CD8-positive, alpha-beta memory T cell (primary cell): ENCODE data around the gene PROCA1. TPM values are rescaled to one million over a fixed set of nuclear protein-coding genes. Genes with fewer than 3 reads are reported as not detected.

Source experiments
- CTCF ChIA-PET: fragments of 350-600 bp; sonication (Branson Sonifier 250); formaldehyde crosslinking; loops from one replicate; lab custom pipeline; 2021; ENCODE audit warnings: antibody characterized with exemption; lab: Charles Lee
- POLR2A ChIA-PET: fragments of 350-600 bp; sonication (Branson Sonifier 250); formaldehyde crosslinking; loops from one replicate; lab custom pipeline; 2021; ENCODE audit warnings: antibody characterized with exemption; lab: Charles Lee
- DNase-seq, 5 donors: peaks; one replicate each; pipeline versions ENCODE4 v3.0.0 to v3.0.0-alpha.2; 2020 to 2022; ENCODE audit warnings: mixed read lengths in 1 of 5
- H3K27ac ChIP-seq: one replicate; pipeline ENCODE4 v1.7.0; 2013; ENCODE audit warnings: low read depth, mild to moderate bottlenecking, low read length, moderate library complexity
- H3K27me3 ChIP-seq: 2 replicates; pipeline ENCODE4 v1.7.0; 2013; ENCODE audit warnings: low read length, mild to moderate bottlenecking; ENCODE audit not compliant: insufficient read depth, poor library complexity, severe bottlenecking
- H3K36me3 ChIP-seq: 2 replicates; pipeline ENCODE4 v1.7.0; 2013; ENCODE audit warnings: mild to moderate bottlenecking, low read length, moderate library complexity; ENCODE audit not compliant: insufficient read depth
- H3K4me1 ChIP-seq: 2 replicates; pipeline ENCODE4 v1.7.0; 2013; ENCODE audit warnings: mild to moderate bottlenecking, low read length, moderate library complexity; ENCODE audit not compliant: insufficient read depth
- H3K4me3 ChIP-seq: 2 replicates; pipeline ENCODE4 v1.7.0; 2013; ENCODE audit warnings: mild to moderate bottlenecking, low read length
- H3K9me3 ChIP-seq: 2 replicates; pipeline ENCODE4 v1.7.0; 2013; ENCODE audit warnings: mild to moderate bottlenecking, low read length
- H3K27ac Mint-ChIP-seq, 8 donors: one replicate each; pipeline ENCODE4 v1.8.0; 2020 to 2021; ENCODE audit warnings: mixed read lengths in 8 of 8, mild to moderate bottlenecking in 6 of 8, inconsistent platforms in 3 of 8, moderate library complexity in 3 of 8
- H3K27me3 Mint-ChIP-seq, 2 donors: one replicate each; pipeline ENCODE4 v1.8.0; 2020 to 2021; ENCODE audit warnings: mixed read lengths in 2 of 2, mild to moderate bottlenecking in 1 of 2, moderate library complexity in 1 of 2
- H3K36me3 Mint-ChIP-seq, 3 donors: one replicate each; pipeline ENCODE4 v1.8.0; 2020 to 2021; ENCODE audit warnings: mixed read lengths in 3 of 3, inconsistent platforms in 1 of 3, mild to moderate bottlenecking in 1 of 3
- H3K4me1 Mint-ChIP-seq, 3 donors: one replicate each; pipeline ENCODE4 v1.8.0; 2020 to 2021; ENCODE audit warnings: mixed read lengths in 3 of 3, inconsistent platforms in 1 of 3, mild to moderate bottlenecking in 1 of 3
- H3K4me3 Mint-ChIP-seq, 7 donors: one replicate each; pipeline ENCODE4 v1.8.0; 2020 to 2021; ENCODE audit warnings: mixed read lengths in 7 of 7, mild to moderate bottlenecking in 6 of 7, moderate library complexity in 4 of 7, inconsistent platforms in 2 of 7
- H3K9me3 Mint-ChIP-seq, 5 donors: one replicate each; pipeline ENCODE4 v1.8.0; 2020 to 2022; ENCODE audit warnings: mixed read lengths in 5 of 5, mild to moderate bottlenecking in 3 of 5, moderate library complexity in 2 of 5, inconsistent platforms in 1 of 5
- polyA plus RNA-seq: library from polyadenylated mRNA; unstranded; fragments of 300-500 nt; fragmentation: Illumina TruSeq; gene quantifications from one replicate; pipeline ENCODE4 v1.2.3, GENCODE V29; 2021
- total RNA-seq, 2 experiments: library from RNA; stranded (reverse); gene quantifications; one replicate each; pipeline ENCODE4 v1.2.3, GENCODE V29; 2021

Gene PROCA1
- total and polyA plus RNA-seq, 3 experiments from 2014 or later, result 1.2 to 4.9 (median 4.7) TPM

DNA sequence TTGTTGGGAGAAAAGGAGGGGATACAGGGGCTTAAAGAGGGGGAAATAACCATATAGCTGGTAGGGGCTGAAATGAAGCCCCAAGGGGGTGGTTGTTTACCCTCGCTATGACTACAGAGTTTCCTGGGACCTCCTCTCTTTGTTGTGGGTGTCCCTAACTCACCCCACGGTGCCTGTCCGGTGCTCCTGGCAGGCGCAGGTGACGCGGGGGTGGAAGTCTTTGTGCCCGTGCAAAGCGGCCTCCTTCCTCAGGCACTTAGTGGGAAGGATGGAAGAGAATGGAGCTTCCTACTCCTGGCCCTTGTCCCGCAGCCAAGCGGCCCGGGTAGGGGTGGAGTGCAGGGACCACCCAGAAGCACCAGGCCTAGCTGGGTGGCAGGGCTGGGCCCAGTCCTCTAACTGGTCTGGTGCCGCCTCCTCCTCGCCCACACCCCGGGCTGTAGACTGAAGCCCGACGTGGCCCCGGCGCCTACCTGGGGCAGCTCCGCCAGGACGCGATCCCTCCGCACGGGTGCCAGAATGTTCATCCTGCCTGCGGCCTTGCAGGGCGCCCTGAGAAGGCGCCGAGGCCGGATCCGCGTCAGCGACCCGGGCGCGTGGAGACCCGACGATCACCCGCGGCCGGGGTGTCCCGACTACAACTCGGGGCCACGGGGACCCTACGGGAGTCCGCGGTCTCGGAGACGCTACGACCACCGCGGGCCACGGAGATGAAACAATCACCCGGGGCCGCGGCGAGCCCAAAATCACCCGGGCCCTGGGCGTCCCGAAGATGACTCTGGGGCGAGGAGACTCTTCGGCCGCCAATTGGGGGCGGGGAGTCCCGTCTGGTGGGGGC, 5.3 kb upstream of the PROCA1 start:
- peaks cover 8% of the 10 kb centered on the region for H3K27me3 ChIP-seq
- ChIA-PET POLR2A (no interaction called here), CTCF (interaction anchor here (1.9 kb wide), 1 partner anchor 10 kb away, joined by 6 read pairs; no protein-coding TSS in a partner anchor)
- peak overlapping the region in 1 of 8 donors; percentile 43 for H3K27ac Mint-ChIP-seq
- H3K36me3 Mint-ChIP-seq, result peaks cover 3 to 21% (median 6%) of the 10 kb centered on the region in 3 donors
- peaks cover 13% of the 10 kb centered on the region for H3K36me3 ChIP-seq
- H3K9me3 Mint-ChIP-seq, result no peaks in the 10 kb centered on the region
- H3K4me3 ChIP-seq, result no peak overlapping the region
- H3K4me1 Mint-ChIP-seq, result peaks cover 40 to 45% (median 45%) of the 10 kb centered on the region in 3 donors
- no peaks in the 10 kb centered on the region for H3K9me3 ChIP-seq
- no peak overlapping the region for H3K27ac ChIP-seq
- DNase-seq, result no peak
- peaks cover 34% of the 10 kb centered on the region for H3K4me1 ChIP-seq
- H3K27me3 Mint-ChIP-seq, result peaks cover 17 to 25% of the 10 kb centered on the region in 2 donors
- H3K4me3 Mint-ChIP-seq, result no peak overlapping the region

DNA sequence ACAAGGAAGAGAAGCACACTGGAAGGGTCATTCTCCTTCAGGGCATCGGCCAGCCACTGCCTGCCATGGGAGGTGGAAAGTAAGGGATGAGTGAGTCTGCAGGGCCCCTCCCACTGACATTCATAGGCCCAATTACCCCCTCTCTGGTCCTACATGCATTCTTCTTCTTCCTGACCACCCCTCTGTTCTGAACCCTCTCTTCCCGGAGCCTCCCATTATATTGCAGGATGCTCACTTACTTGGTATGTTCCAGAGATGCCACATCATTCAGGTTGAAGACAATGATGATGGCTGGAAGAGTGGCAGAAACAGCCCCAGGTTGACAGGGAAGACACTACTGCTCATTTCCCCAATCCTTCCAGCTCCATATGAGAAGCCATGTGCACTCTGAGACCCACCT, 3.5 kb upstream of the PROCA1 start:
- H3K36me3 Mint-ChIP-seq, result peaks cover 0 to 10% (median 1%) of the 10 kb centered on the region in 3 donors
- Histone ChIP-seq H3K27me3 (peaks cover 8% of the 10 kb centered on the region), H3K27ac (no peak overlapping the region), H3K36me3 (no peaks in the 10 kb centered on the region), H3K9me3 (no peaks in the 10 kb centered on the region), H3K4me3 (no peak overlapping the region), H3K4me1 (peaks cover 22% of the 10 kb centered on the region)
- POLR2A ChIA-PET, result no interaction called here
- H3K4me1 Mint-ChIP-seq, result peaks cover 30 to 37% (median 37%) of the 10 kb centered on the region in 3 donors
- DNase-seq, result no peak
- CTCF ChIA-PET, result interaction anchor here (1.9 kb wide), 1 partner anchor 12 kb away, joined by 6 read pairs; no protein-coding TSS in a partner anchor
- no peaks in the 10 kb centered on the region for H3K9me3 Mint-ChIP-seq
- H3K27me3 Mint-ChIP-seq, result peaks cover 17 to 25% of the 10 kb centered on the region in 2 donors
- H3K4me3 Mint-ChIP-seq, result peak overlapping the region in 1 of 7 donors; percentile 46
- no peak overlapping the region for H3K27ac Mint-ChIP-seq

DNA sequence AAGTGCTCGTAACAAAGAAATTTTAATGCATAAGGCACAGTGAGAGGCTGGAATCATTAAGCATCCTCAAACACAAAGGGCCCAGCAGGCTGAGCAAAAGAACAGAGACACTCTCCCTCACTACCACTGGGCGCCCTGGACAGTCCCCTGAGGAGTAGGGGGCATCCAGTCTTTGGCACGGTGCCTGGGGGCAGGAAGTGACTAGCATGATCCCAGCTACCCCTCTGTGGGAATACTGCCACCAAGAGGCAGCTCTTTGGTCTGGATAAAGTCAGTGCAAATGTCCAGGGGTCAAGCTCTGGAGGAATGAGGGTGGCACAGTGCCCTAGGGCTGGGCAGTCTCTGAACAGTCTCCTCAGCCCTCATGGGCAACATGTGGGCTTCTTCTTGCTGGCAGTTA, 2.6 kb upstream of the PROCA1 start:
- H3K4me3 Mint-ChIP-seq, result peak overlapping the region in 1 of 7 donors; percentile 24
- peak overlapping the region in 1 of 8 donors; percentile 67 for H3K27ac Mint-ChIP-seq
- no peaks in the 10 kb centered on the region for H3K9me3 Mint-ChIP-seq
- Histone ChIP-seq H3K36me3 (no peaks in the 10 kb centered on the region), H3K9me3 (no peaks in the 10 kb centered on the region), H3K27me3 (peaks cover 8% of the 10 kb centered on the region), H3K27ac (no peak overlapping the region), H3K4me3 (no peak overlapping the region), H3K4me1 (peaks cover 21% of the 10 kb centered on the region)
- H3K4me1 Mint-ChIP-seq, result peaks cover 21 to 27% (median 27%) of the 10 kb centered on the region in 3 donors
- peaks cover 17 to 24% of the 10 kb centered on the region in 2 donors for H3K27me3 Mint-ChIP-seq
- POLR2A ChIA-PET, result interaction anchor here (1.0 kb wide), 1 partner anchor 52 kb away, joined by 3 read pairs; no protein-coding TSS in a partner anchor
- CTCF ChIA-PET, result interaction anchor here (1.0 to 1.4 kb wide), 2 partner anchors 12 to 35 kb away, joined by 3 read pairs; partner anchors contain the start of gene TLCD1
- DNase-seq, result no peak
- peaks cover 0 to 5% (median 0%) of the 10 kb centered on the region in 3 donors for H3K36me3 Mint-ChIP-seq

DNA sequence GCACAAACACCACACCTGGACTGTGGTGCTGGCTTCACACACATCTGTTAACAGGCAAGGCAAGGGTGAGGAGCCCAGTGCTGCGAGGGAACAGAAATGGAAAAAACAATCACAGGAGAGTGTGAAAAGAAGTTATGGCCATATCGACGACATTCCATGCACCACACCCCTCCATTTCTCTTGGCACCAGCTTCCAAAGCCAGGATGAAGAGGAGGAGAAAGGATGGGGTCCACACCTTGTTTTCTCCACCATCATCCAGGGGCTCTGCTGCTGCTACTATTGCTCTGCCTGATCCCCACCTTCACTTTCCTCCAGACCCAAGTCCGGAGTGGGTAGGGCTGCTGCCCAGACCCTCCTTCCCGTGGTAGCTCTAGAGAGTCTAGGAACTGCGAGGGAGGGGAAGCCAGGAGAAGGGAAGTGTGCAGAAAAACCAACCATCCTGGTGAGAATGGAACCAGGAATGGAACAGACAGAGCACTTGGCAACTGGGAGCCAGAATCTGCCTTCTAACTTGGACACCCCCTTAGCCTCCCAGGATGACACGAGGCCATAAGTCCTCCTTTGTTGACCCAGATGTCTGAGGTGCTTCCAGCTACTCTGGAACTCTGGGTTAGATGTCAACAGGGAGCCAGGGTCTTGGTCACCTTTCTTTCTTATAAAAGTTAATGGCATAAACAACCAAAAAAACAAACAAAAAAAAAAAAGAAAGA, 1.2 kb upstream of the PROCA1 start:
- no peak overlapping the region for H3K4me3 ChIP-seq
- Mint-ChIP-seq H3K4me3 (peak overlapping the region; percentile 84 to 97 (median 91)), H3K4me1 (peaks cover 13 to 18% (median 17%) of the 10 kb centered on the region in 3 donors), H3K36me3 (peaks cover 0 to 5% (median 0%) of the 10 kb centered on the region in 3 donors), H3K27ac (peak overlapping the region in 7 of 8 donors; percentile 38 to 93 (median 90)), H3K27me3 (peaks cover 17 to 18% of the 10 kb centered on the region in 2 donors), H3K9me3 (no peaks in the 10 kb centered on the region)
- no peak overlapping the region for H3K27ac ChIP-seq
- ChIA-PET CTCF (interaction anchor here (1.2 to 4.4 kb wide), 4 partner anchors 10 to 51 kb away, joined by 3 to 35 read pairs (median 5); partner anchors contain the start of gene TLCD1), POLR2A (interaction anchor here (0.5 to 3.8 kb wide), 4 partner anchors 8 to 51 kb away, joined by 6 to 53 read pairs (median 12); partner anchors contain the start of genes RPL23A, SDF2, SUPT6H and TLCD1)
- no peaks in the 10 kb centered on the region for H3K36me3 ChIP-seq
- no peaks in the 10 kb centered on the region for H3K9me3 ChIP-seq
- DNase-seq, result peak in 1 of 5 donors; percentile 27
- peaks cover 8% of the 10 kb centered on the region for H3K27me3 ChIP-seq
- H3K4me1 ChIP-seq, result peaks cover 17% of the 10 kb centered on the region

DNA sequence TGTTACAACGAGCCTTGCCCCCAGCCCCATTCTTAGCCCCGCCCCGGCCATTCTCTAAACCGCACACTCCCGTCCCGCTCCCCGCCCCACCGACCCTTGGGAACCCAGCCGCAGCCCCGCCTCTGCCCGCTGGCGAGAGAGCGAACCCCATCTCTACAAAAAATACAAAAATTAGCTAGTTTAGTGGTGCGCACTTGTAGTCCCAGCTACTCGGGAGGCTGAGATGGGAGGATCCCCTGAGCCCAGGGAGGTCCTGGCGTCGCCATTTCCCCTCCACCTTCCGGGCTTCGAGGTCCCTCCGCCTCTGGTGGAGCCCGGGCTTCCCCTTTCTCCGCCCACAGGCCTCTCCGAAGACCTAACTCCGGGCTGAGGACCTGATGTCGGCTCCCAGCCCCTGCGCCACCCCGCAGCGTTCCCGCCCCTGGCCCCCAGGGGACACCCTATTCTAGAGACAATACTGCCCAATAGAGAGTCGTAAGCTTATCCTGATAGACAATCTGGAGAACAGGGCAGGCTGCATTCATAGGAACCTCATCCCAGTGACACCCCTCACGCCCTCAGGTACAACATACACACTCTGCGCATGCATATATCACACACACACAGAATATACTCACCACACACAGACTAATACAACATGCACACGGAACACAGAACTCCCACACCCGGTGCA, 480 bp upstream of the PROCA1 start:
- Mint-ChIP-seq H3K27me3 (peaks cover 17 to 18% of the 10 kb centered on the region in 2 donors), H3K4me3 (peak overlapping the region; percentile 84 to 97 (median 91)), H3K4me1 (peaks cover 15 to 23% (median 20%) of the 10 kb centered on the region in 3 donors), H3K36me3 (peaks cover 0 to 5% (median 0%) of the 10 kb centered on the region in 3 donors), H3K9me3 (no peaks in the 10 kb centered on the region), H3K27ac (peak overlapping the region; percentile 41 to 97 (median 92))
- POLR2A ChIA-PET, result interaction anchor here (0.5 to 3.8 kb wide), 8 partner anchors 9 to 239 kb away, joined by 3 to 53 read pairs (median 4); partner anchors contain the start of genes PHF12, RPL23A, SDF2 and SUPT6H
- H3K36me3 ChIP-seq, result no peaks in the 10 kb centered on the region
- CTCF ChIA-PET, result interaction anchor here (0.9 to 4.4 kb wide), 5 partner anchors 10 to 51 kb away, joined by 3 to 35 read pairs (median 4); partner anchors contain the start of gene TLCD1
- peaks cover 17% of the 10 kb centered on the region for H3K4me1 ChIP-seq
- peak overlapping the region; percentile 83 for H3K27ac ChIP-seq
- peaks cover 8% of the 10 kb centered on the region for H3K27me3 ChIP-seq
- DNase-seq, result peak; percentile 37 to 76 (median 51)
- H3K9me3 ChIP-seq, result no peaks in the 10 kb centered on the region
- peak overlapping the region; percentile 82 for H3K4me3 ChIP-seq

DNA sequence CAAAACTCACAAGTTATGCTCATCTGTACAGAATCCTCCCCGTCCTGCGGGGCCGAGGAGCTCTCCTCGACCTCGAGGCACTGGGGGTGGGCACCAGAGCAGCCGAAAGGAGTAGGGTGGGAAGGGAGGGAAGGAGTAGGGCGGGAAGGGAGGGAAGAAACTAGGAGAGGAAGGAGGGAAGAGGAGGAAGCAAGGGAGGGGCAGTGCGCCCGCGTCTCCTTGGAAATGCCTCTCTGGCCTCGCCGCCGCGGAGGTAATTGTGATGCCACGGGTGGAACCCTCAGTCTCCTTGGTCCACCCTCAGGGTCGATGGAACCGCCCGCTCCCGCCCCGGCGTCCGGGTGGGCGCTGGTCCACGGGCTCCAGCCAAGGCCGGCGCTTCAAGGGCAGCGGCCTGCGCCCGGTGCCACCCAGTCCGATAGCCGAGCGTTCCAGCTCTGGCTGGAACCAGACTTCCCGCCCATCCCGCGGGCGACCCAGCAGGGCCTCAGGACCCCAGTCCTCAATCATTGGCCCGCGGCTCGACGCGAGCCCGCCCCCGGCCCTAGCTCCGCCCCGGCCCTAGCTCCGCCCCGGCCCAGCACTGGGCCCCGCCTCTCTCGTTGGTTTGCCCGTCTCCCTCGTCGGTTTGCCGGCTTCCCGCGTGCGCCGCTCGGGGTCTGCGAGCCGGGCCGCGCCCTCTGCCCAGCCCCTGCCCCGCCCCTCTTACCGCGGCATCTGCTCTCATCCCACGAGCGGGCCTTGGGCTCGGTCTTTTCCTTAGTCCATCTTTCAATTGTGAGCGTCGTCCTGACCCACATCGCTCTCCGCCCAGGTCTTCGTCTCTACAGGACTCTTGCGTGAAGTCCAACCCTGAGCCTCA, 596 bp downstream of the PROCA1 start:
- peak overlapping the region; percentile 82 for H3K4me3 ChIP-seq
- H3K4me3 Mint-ChIP-seq, result peak overlapping the region; percentile 86 to 97 (median 91)
- peak overlapping the region; percentile 83 for H3K27ac ChIP-seq
- ChIA-PET CTCF (interaction anchor here (0.9 to 4.4 kb wide), 7 partner anchors 9 to 406 kb away, joined by 3 to 35 read pairs (median 4); partner anchors contain the start of genes RPL23A, SDF2, SUPT6H and TLCD1), POLR2A (interaction anchor here (0.5 to 3.8 kb wide), 14 partner anchors 10 to 429 kb away, joined by 3 to 53 read pairs (median 4); partner anchors contain the start of genes BLTP2, FLOT2, PHF12 and RPL23A)
- H3K27me3 Mint-ChIP-seq, result peaks cover 14 to 17% of the 10 kb centered on the region in 2 donors
- H3K27me3 ChIP-seq, result peaks cover under 1% of the 10 kb centered on the region
- H3K4me1 ChIP-seq, result peaks cover 17% of the 10 kb centered on the region
- peak; percentile 84 to 91 (median 85) for DNase-seq
- H3K36me3 ChIP-seq, result no peaks in the 10 kb centered on the region
- H3K9me3 ChIP-seq, result no peaks in the 10 kb centered on the region
- peaks cover 16 to 24% (median 20%) of the 10 kb centered on the region in 3 donors for H3K4me1 Mint-ChIP-seq
- H3K27ac Mint-ChIP-seq, result peak overlapping the region; percentile 41 to 97 (median 92)
- H3K36me3 Mint-ChIP-seq, result peaks cover 0 to 5% (median 0%) of the 10 kb centered on the region in 3 donors
- no peaks in the 10 kb centered on the region for H3K9me3 Mint-ChIP-seq
